ENCODE data around the gene TBX1.

DNA sequence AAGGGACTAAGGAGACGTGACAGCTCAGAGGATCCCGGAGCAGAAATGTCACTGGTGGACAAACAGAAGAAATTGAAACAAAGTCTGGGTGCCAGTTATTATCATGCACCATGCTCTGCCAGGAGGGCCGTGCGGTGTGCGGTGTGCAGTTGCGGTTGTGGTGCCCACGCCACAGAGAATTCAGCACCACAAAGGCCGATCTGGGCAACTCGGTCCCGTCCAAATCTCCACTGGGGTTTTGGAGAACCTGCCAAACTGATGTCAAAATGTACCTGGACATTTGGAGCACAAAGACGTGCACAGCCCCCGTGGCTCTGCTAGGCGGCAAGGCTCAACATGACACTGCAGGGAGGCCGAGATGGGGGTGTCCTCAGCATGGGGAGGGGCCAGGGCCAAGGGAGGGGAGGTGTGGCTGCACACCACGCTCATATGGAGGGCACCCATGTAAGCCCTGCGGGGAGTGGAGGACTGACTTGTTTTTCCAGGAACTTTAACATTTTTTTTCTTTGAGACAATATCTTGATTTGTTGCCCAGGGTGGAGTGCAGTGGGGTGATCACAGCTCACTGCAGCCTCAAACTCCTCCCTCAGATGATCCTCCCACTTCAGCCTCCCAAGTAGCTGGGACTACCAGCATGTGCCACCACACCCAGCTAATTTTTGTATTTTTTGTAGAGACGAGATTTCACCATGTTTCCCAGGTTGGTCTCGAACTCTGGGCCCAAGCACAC lies 54.7 kb downstream of the TBX1 start:
- no peak for TF ChIP-seq CTCF (IDR thresholded peaks at IDR 0.05; ENCODE audit: low read depth, low read length)
- no peak for TF ChIP-seq POLR2A (IDR thresholded peaks at IDR 0.05; ENCODE audit: extremely low read depth, insufficient read length)
- TF ChIP-seq MAX (IDR thresholded peaks at IDR 0.05; ENCODE audit: low read depth, low read length), result no peak
- no peak for TF ChIP-seq MYC (IDR thresholded peaks at IDR 0.05; ENCODE audit: low read depth, low read length)

Measured in NB4 (cell line).